Measurements from ENCODE around the gene TNFRSF1A.
A peak's percentile ranks its signal among the peaks of the same experiment; 100 is the strongest.

Gene TNFRSF1A

DNA sequence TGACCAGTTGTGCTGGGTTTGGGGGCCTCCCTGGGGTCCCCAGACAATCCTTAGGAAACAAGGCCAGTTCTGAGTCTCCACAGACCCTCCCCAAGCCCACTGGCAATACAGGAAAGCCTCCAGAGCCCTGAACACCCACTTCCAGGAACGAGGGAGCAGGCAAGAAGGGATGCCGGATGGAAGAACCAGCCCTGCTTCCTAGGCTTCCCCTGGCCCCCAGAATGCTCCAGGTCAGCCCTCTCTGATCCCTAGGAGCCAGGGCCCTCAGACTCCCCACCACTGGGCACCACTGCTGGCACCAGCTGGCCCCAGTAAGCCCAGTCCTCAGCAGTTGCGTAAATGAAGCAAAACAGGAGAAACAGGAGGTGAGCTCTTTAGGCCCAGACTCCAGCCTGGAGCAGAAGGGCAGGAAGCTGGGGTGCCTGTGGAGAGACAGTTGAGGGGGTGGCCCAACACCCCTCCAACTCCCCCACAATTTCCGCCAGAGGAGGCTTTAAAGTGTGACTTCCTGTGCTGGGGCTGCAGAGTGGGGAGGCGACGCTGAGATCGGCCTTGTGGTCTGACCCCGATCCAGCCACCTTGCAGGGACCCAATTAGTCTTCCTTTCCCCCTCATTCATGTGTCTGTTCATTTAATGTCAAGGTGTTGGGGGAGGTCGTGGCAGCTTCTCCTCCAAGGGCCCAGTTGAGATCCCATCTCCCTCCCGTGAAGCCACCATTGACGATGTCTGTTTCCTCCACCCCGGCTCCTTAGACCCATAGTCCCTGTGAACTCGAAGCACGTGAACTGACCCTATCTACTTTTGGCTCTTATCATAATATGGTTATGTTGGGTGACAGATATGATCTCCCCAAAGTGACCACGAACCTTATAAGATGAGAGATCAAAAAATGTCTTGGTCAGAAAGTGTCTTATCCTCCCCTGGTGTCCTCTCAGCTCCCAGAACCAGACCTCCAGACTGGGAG lies 4.7 kb downstream of the TNFRSF1A start:
- DNase-seq: no peak

DNA sequence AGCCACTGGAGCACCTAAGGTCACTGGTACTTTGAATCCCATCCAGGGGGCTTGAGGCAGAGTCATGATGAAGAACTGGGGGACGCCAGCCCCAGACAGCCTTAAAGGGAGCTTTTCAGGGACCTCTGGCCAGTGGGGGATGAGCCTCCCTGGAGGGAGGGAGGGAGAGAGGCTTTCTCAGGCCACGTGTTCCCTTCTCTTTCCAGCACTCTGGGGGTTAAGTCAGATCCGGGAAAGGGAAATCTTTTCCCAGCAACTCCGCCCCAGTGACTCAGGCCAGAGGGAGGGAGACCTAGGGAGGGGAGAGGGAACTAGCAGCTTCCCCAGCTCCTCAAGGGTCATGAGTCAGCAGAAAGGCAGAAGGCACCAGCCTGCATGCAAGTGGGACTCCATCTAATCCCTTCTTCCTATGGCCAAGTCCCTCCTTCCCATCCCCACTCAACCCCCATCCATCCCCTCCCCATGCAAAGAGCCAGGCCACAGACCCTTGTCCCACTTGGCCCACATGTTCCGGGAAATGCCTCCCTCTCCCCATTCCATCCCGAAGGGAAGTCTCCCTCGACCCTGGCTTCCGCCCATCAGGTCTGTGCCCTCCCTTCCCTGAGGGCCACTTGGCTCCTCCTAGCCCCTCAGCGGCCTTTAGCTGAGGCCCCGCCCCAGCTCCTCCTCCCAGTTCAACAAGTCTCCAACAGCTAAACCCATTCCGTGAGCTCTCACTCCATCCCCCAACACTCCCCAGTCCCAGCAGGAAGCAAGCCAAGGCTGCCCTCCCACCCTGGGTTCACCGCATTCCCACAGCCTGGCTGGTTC lies 5.6 kb downstream of the TNFRSF1A start:
- DNase-seq: peak; percentile 96

DNA sequence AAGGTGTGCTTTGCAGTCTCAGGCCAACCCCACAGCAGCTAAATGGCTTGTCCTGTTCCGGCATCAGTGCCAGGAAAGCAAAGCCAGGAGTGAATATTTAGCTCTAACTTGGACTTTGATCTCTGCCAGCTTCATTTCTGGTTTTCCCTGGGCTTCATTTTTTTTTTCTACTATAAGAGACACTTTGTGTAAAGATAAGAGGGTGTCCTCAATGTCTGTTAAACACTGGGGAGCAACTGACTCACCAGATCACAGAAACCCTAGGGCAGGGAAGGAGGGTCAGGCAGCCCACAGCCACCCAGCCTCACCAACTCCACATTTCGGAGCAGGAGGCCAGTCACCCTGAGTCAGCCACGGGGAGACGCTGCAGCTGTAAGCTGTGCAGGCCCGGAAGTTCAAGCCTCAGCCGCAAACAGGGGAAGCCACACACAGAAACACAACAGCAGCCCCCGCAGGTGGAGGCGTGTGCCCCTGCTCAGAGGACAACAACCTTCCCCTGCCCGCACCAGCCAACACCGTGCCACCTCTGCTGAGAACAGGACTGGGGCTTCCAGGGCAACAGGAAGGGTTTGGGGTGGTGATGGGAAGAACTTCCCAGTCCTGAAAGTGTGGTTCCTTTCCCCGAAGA lies 6.3 kb downstream of the TNFRSF1A start:
- DNase-seq: peak; percentile 85

DNA sequence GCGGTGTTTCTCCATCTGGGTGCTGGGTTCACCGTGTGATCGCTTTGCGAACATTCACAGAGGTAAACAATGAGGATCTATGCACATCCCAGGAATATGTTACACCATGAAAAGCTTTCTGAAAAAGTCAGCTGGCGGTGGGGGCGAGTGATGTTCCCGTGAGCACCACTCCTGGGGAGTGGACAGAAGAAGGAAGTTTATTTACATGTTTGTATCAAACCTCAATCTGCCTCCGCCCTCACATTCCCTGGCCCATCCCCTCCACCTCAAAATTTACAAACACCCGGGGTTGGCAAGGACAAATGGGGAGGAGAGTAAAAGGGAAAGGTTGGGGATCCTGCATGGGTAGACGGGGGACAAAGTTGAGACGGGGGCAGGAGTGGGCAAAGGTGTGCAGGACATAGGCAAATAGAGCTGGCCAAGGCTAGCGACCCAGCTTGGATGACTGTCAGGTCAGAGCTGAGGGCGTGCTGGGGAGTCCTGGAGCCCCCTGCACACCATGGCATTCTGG lies 6.9 kb downstream of the TNFRSF1A start:
- peak; percentile 27 for DNase-seq

DNA sequence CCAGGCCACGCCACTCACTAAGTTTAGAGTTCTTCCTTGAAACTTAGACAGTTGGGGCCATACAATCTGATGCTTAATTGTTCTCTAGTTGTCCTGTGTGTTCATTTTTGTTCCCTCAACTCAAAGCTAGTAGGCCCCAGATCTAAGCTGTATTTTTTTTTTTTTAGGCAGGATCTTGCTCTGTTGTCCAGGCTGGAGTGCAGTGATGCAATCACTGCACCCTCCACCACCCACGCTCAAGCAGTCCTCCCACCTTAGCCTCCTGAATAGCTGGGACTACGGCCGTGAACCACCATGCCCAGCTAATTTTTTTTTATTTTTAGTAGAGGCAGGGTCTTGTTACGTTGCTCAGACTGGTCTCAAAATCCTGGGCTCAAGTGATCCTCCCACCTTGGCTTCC lies 7.5 kb downstream of the TNFRSF1A start:
- no peak for DNase-seq

DNA sequence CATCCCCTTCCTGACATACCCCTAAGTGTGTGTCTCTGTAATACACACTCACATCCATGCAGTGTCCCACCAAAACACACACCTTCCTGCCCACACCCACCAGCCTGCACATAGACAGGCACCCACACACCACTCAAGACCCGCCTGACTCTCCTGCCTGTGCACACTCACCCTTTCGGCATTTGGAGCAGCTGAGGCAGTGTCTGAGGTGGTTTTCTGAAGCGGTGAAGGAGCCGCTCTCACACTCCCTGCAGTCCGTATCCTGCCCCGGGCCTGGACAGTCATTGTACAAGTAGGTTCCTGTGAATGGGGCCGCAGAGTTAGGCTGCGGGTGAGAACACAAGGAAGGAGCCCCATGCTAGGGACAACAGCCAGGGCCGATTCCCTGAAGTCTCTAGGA lies 8.3 kb downstream of the TNFRSF1A start:
- DNase-seq: no peak

DNA sequence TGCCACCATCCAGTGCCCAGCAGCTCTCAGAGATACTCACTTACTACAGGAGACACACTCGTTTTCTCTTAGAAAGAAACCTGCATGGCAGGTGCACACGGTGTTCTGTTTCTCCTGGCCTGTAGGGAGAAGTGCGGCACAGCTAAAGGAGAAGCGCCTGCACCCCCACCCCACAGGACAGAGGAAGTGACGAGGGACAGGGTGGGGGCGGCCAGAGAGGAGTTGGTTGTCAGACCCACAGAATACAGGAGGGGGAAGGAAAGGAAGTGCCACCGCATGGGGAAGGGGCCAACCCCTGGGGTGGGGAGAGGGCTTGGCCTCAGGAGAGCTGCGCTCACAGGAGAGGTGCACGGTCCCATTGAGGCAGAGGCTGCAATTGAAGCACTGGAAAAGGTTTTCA lies 8.8 kb downstream of the TNFRSF1A start:
- no peak for DNase-seq

DNA sequence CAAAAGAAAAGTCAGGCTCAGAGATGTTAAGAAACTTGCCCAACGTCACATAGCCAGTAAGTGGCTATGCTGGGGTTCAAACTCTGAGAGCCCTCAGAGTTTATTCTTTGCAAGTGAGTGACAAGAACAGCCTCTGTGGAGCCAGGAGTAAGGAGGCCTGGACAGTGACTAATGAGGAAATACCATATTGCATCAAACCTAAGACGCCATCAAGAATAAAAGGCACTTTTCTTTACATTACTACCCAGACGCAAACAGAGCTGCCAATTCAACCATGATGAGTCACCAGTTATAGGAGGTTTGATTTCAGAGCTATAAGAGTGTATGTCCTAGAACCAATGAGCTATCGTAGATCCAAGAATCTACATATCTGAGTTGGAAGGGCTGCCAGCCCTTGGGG lies 9.4 kb downstream of the TNFRSF1A start:
- peak; percentile 88 for DNase-seq

DNA sequence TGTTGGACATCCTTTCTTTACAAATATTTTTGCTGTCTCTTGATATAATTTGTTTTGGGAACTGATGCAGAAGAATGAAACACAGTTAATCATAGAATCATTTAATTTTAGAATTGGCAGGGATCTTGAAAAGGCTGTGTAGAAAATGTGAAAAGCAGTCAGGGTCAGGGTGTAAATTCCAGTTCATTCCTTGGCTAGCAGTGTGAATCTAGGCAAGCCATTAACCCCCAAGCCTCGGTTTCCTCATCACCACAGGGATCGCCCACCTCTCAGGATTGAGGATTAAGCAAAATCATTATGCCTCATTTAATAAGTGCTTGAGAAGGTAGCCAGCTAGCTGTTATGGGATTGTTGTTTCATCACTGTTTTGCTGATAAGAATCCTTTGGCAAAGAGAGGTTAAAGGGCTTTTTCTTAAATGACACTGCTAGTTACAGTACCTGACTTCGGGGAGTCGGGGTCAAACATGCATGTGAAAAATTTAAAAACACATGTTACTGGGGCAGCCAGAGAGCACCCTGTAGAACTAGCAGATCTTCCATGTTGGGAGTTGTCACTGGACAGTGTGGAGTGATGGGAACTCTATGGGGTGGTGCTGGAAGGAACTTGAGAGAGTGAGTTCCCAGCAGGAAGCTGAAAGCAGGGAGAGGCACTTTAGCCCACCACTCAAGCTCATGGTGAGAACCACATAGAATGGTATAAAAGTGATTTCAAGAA lies 10.7 kb downstream of the TNFRSF1A start:
- no peak for DNase-seq

DNA sequence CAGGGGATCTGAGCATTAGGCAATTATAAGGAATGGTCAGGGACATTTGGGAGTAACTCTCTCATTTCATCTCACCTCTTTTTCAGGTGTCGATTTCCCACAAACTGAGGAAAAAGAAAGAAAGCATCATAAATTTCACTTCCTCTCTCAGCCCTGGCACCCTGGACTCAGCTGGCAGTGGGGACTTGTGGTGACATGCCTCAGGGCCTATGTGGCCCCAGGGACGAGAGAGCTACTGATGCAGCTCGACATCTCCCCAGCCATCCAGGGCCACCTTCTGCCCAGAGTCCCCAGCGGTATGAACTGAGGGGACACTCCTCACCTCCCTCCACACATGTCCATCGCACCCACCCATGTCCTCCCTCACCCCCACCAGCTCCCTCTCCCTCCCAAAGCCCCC lies 11.7 kb downstream of the TNFRSF1A start:
- DNase-seq: peak; percentile 22

DNA sequence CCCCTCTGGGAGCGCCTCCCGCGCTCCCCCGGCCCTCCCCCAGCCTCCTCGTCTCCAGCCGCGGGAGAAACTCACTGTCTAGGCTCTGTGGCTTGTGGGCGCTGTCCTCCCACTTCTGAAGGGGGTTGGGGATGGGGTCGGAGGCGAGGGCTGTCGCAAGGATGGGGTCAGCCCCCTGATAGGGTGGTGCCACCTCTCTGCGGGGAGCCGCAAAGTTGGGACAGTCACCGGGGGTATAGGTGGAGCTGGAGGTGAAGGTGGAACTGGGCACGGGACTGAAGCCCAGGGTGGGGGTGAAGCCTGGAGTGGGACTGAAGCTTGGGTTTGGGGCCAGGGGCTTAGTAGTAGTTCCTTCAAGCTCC lies 12.2 kb downstream of the TNFRSF1A start:
- no peak for DNase-seq

DNA sequence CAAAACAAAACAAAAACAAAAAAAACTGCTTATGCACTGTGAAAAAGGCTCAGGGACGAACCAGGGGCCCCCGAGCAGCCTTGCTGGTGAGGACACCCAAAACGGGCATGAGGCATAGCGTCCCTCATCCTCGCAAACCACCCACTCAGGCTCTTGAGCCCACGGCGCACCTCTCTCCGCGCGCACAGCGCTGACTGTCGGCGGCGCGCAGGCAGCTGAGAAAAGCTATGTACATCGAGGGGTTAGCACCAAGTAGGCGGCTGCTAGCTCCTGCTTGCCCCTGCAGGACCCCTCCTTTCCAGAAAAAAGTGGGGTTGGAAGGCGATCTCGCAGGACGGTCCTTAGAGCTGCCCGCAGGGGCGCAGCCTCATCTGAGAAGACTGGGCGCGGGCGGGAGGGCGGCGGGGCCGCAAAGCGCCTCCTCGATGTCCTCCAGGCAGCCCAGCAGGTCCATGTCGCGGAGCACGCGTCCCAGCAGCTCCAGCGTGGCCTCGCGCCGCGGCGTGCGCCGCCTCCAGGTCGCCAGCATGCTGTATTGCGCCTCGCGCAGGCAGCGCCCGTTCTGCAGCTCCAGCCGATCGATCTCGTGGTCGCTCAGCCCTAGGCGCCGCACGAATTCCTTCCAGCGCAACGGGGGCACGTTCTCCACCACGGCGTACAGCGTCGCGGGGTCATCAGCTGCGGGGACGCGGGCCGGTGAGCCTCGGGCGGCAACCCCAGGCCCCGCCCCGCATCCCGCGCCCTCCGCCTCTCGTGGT lies 12.8 kb downstream of the TNFRSF1A start:
- DNase-seq: no peak

DNA sequence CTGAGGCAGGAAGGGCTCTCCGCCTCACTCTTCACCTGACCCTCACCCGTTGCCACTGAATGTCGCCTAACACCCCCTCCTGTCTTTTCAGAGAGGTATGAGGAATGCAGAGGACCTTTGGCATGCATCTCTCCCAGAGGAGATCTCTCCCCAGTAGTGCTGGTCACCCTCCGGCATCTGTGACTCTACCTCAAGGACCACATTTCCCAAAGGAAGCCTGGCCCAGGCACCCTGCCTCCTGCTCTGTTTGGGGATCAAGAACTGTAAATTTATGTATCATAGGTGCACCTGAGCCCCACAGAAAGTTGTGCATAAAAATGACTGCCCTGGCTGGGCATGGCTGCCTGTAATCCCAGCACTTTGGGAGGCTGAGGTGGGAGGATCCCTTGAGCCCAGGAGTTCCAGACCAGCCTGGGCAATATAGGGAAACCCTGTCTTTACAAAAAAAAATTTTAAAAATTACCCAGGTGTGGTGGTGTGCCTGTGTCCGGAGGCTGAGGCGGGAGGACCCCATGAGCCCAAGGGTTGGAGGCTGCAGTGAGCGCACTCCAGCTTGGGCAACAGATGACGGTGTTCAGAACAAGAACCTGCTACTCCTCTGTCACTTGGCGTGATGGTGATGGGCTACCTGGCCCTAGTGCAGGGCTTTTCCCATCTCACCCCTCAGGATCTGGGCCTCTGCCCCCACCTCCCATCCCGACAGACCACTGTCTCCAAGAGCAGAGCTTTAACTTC lies 13.7 kb downstream of the TNFRSF1A start:
- no peak for DNase-seq

DNA sequence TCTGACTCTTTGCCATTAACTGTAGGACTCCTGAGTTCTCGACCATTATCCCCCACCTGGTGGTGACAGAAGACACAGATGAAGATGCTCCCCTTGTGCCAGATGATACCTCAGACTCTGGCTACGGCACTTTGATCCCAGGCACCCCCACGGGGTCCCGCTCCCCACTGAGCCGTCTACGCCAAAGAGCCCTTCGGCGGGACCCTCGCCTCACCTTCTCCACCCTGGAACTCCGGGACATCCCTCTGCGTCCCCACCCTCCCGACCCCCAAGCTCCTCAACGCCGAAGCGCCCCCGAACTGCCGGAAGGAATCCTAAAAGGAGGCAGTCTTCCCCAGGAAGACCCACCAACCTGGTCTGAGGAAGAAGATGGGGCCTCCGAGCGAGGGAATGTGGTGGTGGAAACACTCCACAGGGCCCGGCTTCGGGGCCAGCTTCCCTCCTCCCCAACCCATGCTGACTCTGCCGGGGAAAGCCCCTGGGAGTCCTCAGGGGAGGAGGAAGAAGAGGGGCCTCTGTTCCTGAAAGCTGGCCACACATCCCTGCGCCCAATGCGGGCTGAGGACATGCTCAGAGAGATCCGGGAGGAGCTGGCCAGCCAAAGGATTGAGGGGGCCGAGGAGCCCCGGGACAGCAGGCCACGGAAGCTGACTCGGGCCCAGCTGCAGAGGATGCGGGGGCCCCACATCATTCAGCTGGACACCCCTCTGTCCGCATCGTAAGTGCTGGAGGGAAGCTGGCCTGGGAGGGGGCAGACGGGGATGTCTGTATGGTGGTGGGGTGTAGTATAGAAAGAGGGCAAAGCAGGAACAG lies 14.4 kb downstream of the TNFRSF1A start:
- no peak for DNase-seq

DNA sequence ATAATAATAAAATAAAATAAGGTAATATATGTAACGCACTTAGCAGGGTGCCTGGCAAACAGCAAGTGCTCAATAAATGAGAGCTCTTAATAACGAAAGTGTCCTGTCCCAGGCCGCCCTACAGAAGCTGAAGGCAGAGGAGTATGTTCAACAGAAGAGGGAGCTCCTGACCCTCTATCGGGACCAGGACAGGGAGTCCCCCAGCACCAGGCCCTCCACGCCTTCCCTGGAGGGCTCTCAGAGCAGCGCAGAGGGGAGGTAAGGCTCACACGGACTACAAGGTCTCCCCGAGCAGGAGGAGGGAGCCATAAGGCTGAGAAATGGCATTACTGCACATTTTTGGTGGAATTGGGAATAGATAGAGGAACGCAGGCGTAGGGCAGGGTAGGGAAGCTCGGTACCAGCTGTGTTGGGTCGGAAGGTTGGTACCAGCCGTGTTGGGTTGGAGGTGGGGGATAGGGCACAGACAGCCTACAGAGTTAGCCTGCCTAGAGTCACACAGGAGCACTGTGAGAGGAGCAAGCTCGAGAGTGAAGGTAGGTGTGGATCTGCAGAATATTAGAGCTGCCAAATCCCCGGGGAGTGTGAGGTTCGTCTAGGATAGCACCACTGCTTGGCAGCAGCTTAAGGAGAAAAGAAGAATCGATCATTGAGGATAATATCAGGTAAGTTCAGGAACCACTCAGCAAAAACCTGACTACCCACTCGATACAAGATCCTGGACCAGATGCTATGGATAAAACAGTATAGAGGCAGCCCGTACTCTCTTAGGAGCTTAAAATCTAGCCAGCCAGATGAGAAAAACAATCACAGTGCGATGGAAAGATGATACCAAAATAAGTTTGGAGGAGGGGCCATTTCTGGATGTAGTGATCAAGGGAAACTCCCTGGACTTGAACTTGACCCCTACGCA lies 15.3 kb downstream of the TNFRSF1A start:
- peak; percentile 68 for DNase-seq

DNA sequence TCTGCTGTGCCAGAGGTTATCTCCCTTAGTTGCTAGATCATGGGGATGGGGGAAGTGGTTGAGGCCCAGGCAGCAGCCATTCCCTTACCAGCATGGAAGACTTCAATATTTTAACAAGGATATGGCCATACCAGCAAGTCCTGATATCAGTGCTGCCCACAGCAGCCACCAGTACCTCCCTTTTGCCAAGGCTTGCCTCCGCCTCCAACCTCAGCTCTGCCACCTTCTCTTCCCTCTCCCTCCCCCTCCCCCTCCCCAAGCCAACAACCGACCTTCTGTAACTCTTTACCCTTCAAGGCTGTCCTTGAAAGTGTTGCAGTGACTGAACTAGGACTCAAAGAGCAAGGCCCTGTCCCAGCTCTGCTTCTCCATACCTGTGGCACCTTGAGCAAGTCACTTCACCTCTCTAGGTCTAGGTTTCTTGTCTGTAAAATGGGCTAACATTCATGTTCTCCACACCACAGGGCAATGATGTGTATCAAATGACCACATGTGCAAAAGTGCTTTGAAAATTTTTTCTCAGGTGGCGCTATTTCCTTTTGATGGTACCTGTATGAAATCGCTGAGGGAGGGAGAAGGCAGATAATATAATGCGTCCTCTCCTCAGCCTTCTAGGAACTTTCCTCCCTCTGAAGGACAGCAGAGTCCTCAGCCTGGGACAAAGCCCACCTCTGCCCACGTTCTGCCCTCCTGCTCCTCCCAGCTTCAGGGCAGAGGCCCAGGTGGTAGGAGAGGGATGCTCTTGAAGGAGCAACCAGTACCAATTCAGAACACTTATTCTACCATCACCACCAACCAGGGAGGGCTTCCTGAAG lies 16.7 kb downstream of the TNFRSF1A start:
- no peak for DNase-seq

DNA sequence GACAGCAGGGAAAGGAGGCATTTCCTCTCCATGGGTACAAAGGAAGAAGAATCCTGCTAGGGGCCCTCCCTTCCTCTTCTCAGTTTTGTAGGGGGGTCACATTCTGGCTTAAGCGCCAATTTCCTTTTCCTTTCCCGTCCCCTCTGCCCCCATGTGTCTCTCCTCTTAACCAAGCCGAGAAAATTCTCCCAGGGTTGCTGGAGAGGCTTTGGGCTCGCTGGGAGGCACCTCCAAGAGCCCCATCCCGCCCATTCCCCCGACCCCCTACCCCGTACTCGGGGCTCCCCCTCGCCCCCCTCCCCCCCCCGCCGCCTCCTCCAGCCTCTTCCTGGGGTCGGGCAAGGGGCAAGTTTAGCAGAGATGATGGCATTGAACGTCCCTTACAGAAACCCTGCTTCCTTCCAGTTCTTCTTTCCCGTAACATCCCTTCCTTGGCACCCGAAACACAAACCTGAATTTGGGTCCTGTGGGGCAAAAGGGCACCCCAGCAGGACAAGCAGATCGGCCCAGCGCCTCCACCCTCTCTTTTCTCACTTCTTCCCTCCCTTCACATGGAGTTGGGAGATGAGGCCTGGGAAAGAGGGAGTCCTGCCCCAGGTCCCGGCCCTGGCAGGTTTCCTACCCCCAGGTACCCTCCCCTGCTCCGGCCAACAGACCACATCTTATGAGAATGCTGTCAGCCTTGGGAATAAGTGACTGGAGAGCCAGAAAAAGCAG lies 17.7 kb downstream of the TNFRSF1A start:
- DNase-seq: no peak
